Endothelial cell of umbilical vein (primary cell): ENCODE measurements around the gene MORN5. TPM values are rescaled to one million over a fixed set of nuclear protein-coding genes. Genes with fewer than 3 reads are reported as not detected.

Experiments used
- BruUV-seq: library from RNA; stranded (reverse); fragments of 400-500 nt; replicated peaks from 2 replicates; lab custom pipeline; 2021; lab: Mats Ljungman, UMichigan
- CTCF ChIA-PET: fragments of 300-600, 350-600 bp; sonication (Branson Sonifier 250); formaldehyde crosslinking; loops from one replicate; lab custom pipeline; 2021; ENCODE audit warnings: antibody characterized with exemption, inconsistent platforms; lab: Charles Lee
- POLR2A ChIA-PET: fragments of 300-600, 350-600 bp; sonication (Branson Sonifier 250); formaldehyde crosslinking; loops from one replicate; lab custom pipeline; 2021; ENCODE audit warnings: antibody characterized with exemption, inconsistent platforms; lab: Charles Lee
- DNase-seq: peaks from one replicate; pipeline ENCODE4 v3.0.0-alpha.2; 2011; ENCODE audit warnings: low read depth, low spot score
- FAIRE-seq: peaks from 2 replicates; lab custom pipeline; 2011; peaks lifted over from hg19 to GRCh38; lab: Jason Lieb, UNC
- H2AFZ ChIP-seq: 2 replicates; pipeline ENCODE4 v1.6.0; 2012; ENCODE audit warnings: low read depth, low read length, control low read depth, inconsistent platforms
- H3K27ac ChIP-seq: 2 replicates; pipeline ENCODE4 v1.5.1; 2011; ENCODE audit warnings: low read depth, mild to moderate bottlenecking, control low read depth, low read length, moderate library complexity; ENCODE audit not compliant: insufficient read depth
- H3K27me3 ChIP-seq, 2 experiments: 2 replicates each; pipeline versions ENCODE4 v1.6.0 to v1.6.1; 2011; ENCODE audit warnings: low read length in 2 of 2, mixed read lengths in 1 of 2; ENCODE audit not compliant: control insufficient read depth in 2 of 2, insufficient read depth in 2 of 2
- H3K36me3 ChIP-seq, 2 experiments: 2 replicates in 1 of 2; 3 replicates in 1 of 2; pipeline ENCODE4 v1.5.1; 2011; ENCODE audit warnings: low read length in 2 of 2, mild to moderate bottlenecking in 1 of 2, moderate library complexity in 1 of 2; ENCODE audit not compliant: control insufficient read depth in 2 of 2, insufficient read depth in 2 of 2; ENCODE audit errors: extremely low read depth in 1 of 2
- H3K4me1 ChIP-seq: 3 replicates; pipeline ENCODE4 v1.5.1; 2011; ENCODE audit warnings: mild to moderate bottlenecking, low read length; ENCODE audit not compliant: control insufficient read depth, insufficient read depth; ENCODE audit errors: extremely low read depth
- H3K4me2 ChIP-seq: 2 replicates; pipeline ENCODE4 v1.6.1; 2011; ENCODE audit warnings: low read length, control low read depth, mixed read lengths; ENCODE audit not compliant: insufficient read depth
- H3K4me3 ChIP-seq, 3 experiments: fragments of 200-600 bp in 1 of 3; sonication (generic), shearing (Covaris generic) in 1 of 3; replicated peaks in 1 of 3; 2 replicates each; pipeline ENCODE4 v1.5.1; 2011 to 2016; ENCODE audit warnings: control low read depth in 3 of 3, low read length in 3 of 3, mild to moderate bottlenecking in 2 of 3, inconsistent platforms in 1 of 3, low read depth in 1 of 3, moderate library complexity in 1 of 3; ENCODE audit not compliant: insufficient read depth in 1 of 3
- H3K79me2 ChIP-seq: 2 replicates; pipeline ENCODE4 v1.6.0; 2012; ENCODE audit warnings: low read length, inconsistent platforms; ENCODE audit not compliant: control insufficient read depth, insufficient read depth
- H3K9ac ChIP-seq: replicated peaks from 2 replicates; pipeline ENCODE3; 2011; ENCODE audit warnings: low read length, control low read depth; ENCODE audit not compliant: insufficient read depth; ENCODE audit errors: extremely low read depth
- H3K9me1 ChIP-seq: replicated peaks from 3 replicates; pipeline ENCODE4 v1.6.0; 2011; ENCODE audit warnings: mild to moderate bottlenecking, low read length; ENCODE audit not compliant: control insufficient read depth, insufficient read depth; ENCODE audit errors: extremely low read depth
- H3K9me3 ChIP-seq: replicated peaks from 2 replicates; pipeline ENCODE4 v1.5.1; 2012; ENCODE audit warnings: low read length, inconsistent platforms; ENCODE audit not compliant: control insufficient read depth, insufficient read depth
- H4K20me1 ChIP-seq: replicated peaks from 2 replicates; pipeline ENCODE3; 2011; ENCODE audit warnings: mild to moderate bottlenecking, low read length; ENCODE audit not compliant: control insufficient read depth, insufficient read depth; ENCODE audit errors: extremely low read depth
- CTCF ChIP-seq, 2 donors: IDR thresholded peaks; 1 replicate in 1 of 2; 2 replicates in 1 of 2; pipeline ENCODE4 v1.5.1; 2011; ENCODE audit warnings: low read length in 2 of 2, mild to moderate bottlenecking in 2 of 2, moderate library complexity in 2 of 2, control low read depth in 1 of 2, inconsistent platforms in 1 of 2, low read depth in 1 of 2; ENCODE audit not compliant: insufficient read depth in 1 of 2; ENCODE audit errors: extremely low read depth in 1 of 2
- EZH2 ChIP-seq: IDR thresholded peaks from 2 replicates; pipeline ENCODE4 v1.6.1; 2012; ENCODE audit warnings: borderline replicate concordance, low read depth, mild to moderate bottlenecking, moderate library complexity, low read length, inconsistent platforms; ENCODE audit not compliant: severe bottlenecking
- FOS ChIP-seq: IDR thresholded peaks from 2 replicates; pipeline ENCODE4 v1.6.1; 2011; ENCODE audit warnings: mild to moderate bottlenecking, low read length, moderate library complexity, borderline replicate concordance; ENCODE audit not compliant: insufficient read depth
- GATA2 ChIP-seq: IDR thresholded peaks from 2 replicates; pipeline ENCODE4 v1.7.0; 2011; ENCODE audit warnings: low read depth, mild to moderate bottlenecking, moderate library complexity, mixed read lengths, low read length; ENCODE audit not compliant: insufficient read length, insufficient read depth
- JUN ChIP-seq: IDR thresholded peaks from 2 replicates; pipeline ENCODE4 v1.6.1; 2011; ENCODE audit warnings: borderline replicate concordance, low read depth; ENCODE audit not compliant: insufficient read length, insufficient read depth
- MAX ChIP-seq: IDR thresholded peaks from 2 replicates; pipeline ENCODE4 v1.6.1; 2011; ENCODE audit not compliant: insufficient read depth, insufficient read length
- MYC ChIP-seq: IDR thresholded peaks from one replicate; pipeline ENCODE4 v1.6.1; 2011; ENCODE audit warnings: mild to moderate bottlenecking, low read depth, low read length
- POLR2A ChIP-seq: IDR thresholded peaks from 2 replicates; pipeline ENCODE4 v1.6.1; 2012; ENCODE audit warnings: low read depth, mild to moderate bottlenecking, control low read depth, low read length
- POLR2AphosphoS5 ChIP-seq: IDR thresholded peaks from 2 replicates; pipeline ENCODE4 v1.6.1; 2012; ENCODE audit warnings: low read depth, mild to moderate bottlenecking, control low read depth, low read length, moderate library complexity; ENCODE audit not compliant: insufficient read depth
- dilution Hi-C: fragments of 300-500 bp; cut with MboI; formaldehyde crosslinking; loops from one replicate; pipeline ENCODE4 v1.15.0; 2019; ENCODE audit warnings: low sequenced_read_pairs; ENCODE audit not compliant: extremely low pct_ligation_motif_present
- intact Hi-C: fragments of 100-400 bp; cut with micrococcal nuclease; formaldehyde crosslinking; loops from one replicate; pipeline ENCODE4 v1.10.0; 2022
- polyA plus RNA-seq, 4 experiments: library from polyadenylated mRNA; depleted of rRNA in 3 of 4; stranded (reverse) in 3 of 4; unstranded in 1 of 4; fragments of >200 nt; gene quantifications; 2 replicates each; pipeline versions ENCODE4 v1.2.1 to v1.2.3, GENCODE V29; 2011 to 2012; ENCODE audit warnings: missing spikeins in 1 of 4
- total RNA-seq: library from RNA; stranded (reverse); gene quantifications from 2 replicates; pipeline ENCODE4 v1.2.3, GENCODE V29; 2021

The MORN5 gene
- total and polyA plus RNA-seq, 2 donors (not counting 3 experiments of a cell fraction or from before 2014, with no cell fraction given) = not detected

DNA sequence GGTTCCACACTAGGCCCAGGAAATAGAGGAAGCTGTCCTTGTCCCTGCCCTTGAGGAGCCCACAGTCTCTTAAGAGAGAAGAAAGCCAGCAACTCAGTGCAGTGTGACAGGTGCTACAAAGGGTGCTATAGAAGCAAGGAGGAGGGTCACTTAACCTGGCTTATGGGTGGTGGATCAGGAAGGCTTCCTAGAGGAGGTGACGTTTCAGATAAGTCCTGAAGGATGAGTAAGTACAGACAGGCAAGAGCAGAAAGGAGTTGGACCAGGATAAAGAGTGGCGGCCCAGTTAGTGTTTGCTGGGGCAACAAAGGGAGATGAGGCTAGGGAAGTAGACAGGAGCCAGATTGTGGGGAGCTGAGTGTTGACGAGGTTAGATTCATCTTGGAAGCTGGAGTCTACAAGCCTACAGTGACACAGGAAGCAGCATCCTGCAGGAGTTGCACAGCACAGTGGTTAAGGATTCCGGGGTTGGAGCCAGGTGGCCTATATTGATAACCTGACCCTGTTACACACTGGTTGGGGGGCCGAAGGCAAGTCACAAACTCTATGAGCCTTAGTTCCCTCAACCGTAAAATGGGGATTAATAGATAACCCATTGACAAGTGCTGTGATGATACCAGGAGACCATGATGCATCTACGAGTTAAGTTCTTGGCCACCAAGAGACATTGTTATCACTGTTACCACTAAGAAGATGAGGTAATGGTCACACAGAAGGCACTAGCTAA, 74.5 kb downstream of the MORN5 start:
- H3K9me1 ChIP-seq = no peaks in the 10 kb centered on the region
- POLR2A ChIA-PET = no interaction called here
- TF ChIP-seq JUN = no peak
- TF ChIP-seq EZH2 = no peak
- no peak for TF ChIP-seq MYC
- no peak for TF ChIP-seq POLR2A
- no peak for TF ChIP-seq POLR2AphosphoS5
- TF ChIP-seq FOS = no peak
- H3K27ac ChIP-seq = no peak overlapping the region
- FAIRE-seq (no peak), DNase-seq (no peak)
- dilution Hi-C loops = no loop called here
- CTCF ChIA-PET = interaction anchor here (1.5 kb wide), 1 partner anchor 116 kb away, joined by 4 read pairs; no protein-coding TSS in a partner anchor
- H3K4me2 ChIP-seq = no peak overlapping the region
- no peak overlapping the region for H3K4me3 ChIP-seq
- H3K36me3 ChIP-seq = no peaks in the 10 kb centered on the region
- H2AFZ ChIP-seq = no peak overlapping the region
- intact Hi-C loops = no loop called here
- peaks cover 20 to 23% of the 10 kb centered on the region in 2 experiments for H3K27me3 ChIP-seq
- H3K9ac ChIP-seq = no peak overlapping the region
- no peaks in the 10 kb centered on the region for H3K79me2 ChIP-seq
- H3K4me1 ChIP-seq = no peaks in the 10 kb centered on the region
- no peaks in the 10 kb centered on the region for H3K9me3 ChIP-seq
- H4K20me1 ChIP-seq = no peaks in the 10 kb centered on the region
- BruUV-seq = no TSS peak

DNA sequence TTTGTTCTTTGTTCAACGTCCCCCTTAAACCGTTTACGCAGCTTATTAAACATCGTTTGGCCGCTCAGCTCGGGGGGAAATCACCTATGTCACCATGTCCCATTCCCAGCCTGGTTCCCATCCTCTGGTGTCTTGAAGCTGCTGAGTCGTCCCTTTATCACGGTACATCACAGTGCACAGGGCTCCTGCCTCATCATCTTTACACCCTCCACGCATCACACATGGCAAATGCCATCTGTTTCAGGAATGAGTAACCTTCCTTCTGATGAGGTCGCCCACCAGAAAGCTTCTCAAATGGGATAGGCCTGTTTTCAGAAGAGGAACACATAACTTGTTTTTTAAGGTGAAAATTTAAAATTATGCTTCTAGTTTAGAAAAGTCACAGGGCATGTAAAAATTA, 77.0 kb downstream of the MORN5 start:
- dilution Hi-C loops = no loop called here
- BruUV-seq = no TSS peak
- intact Hi-C loops = no loop called here

More for the DNA sequence above, 77.0 kb downstream of the MORN5 start:
- Histone ChIP-seq H3K4me3 (no peak overlapping the region), H2AFZ (no peak overlapping the region), H3K36me3 (peaks cover 2 to 6% of the 10 kb centered on the region in 2 experiments), H3K27me3 (no peaks in the 10 kb centered on the region), H3K27ac (no peak overlapping the region), H3K9ac (no peak overlapping the region), H3K9me3 (no peaks in the 10 kb centered on the region), H4K20me1 (no peaks in the 10 kb centered on the region), H3K4me2 (no peak overlapping the region), H3K79me2 (no peaks in the 10 kb centered on the region), H3K4me1 (no peaks in the 10 kb centered on the region), H3K9me1 (no peaks in the 10 kb centered on the region)
- DNase-seq (no peak), FAIRE-seq (no peak)
- ChIA-PET CTCF (interaction anchor here (1.1 to 1.4 kb wide), 2 partner anchors 92 to 108 kb away, joined by 3 read pairs; no protein-coding TSS in a partner anchor), POLR2A (no interaction called here)
- TF ChIP-seq POLR2A = no peak
- no peak for TF ChIP-seq MAX
- TF ChIP-seq MYC = no peak
- TF ChIP-seq JUN = no peak
- no peak for TF ChIP-seq POLR2AphosphoS5
- TF ChIP-seq EZH2 = no peak
- TF ChIP-seq FOS = no peak
- no peak for TF ChIP-seq CTCF (IDR thresholded peaks at IDR 0.05; ENCODE audit: extremely low read depth in 1 of 2, insufficient read depth in 1 of 2, low read depth in 1 of 2, low read length in 2 of 2)
- no peak for TF ChIP-seq GATA2
